Muscle of leg (tissue), 16 donors: ENCODE data around the gene NPAP1. TPM values are rescaled to one million over a fixed set of nuclear protein-coding genes. Genes with fewer than 3 reads are reported as not detected.
"Not testable (repeated sequence)": the region's sequence is repeated elsewhere in the genome, so short reads cannot be mapped to it uniquely, and the experiment has no call there.

Experiments
- DNase-seq: peaks from one replicate; pipeline ENCODE4 v3.0.0; 2013
- H3K27ac ChIP-seq: one replicate; pipeline ENCODE4 v1.5.1; 2013; ENCODE audit warnings: mild to moderate bottlenecking, low read length, control low read depth
- H3K27me3 ChIP-seq: one replicate; pipeline ENCODE4 v1.6.1; 2013; ENCODE audit warnings: low read length; ENCODE audit not compliant: control insufficient read depth, insufficient read depth
- H3K36me3 ChIP-seq: one replicate; pipeline ENCODE4 v1.6.1; 2013; ENCODE audit warnings: low read length; ENCODE audit not compliant: control insufficient read depth, insufficient read depth
- H3K4me1 ChIP-seq: one replicate; pipeline ENCODE4 v1.6.1; 2013; ENCODE audit warnings: low read length; ENCODE audit not compliant: control insufficient read depth, insufficient read depth
- H3K4me3 ChIP-seq: one replicate; pipeline ENCODE4 v1.5.1; 2013; ENCODE audit warnings: low read length, control low read depth
- H3K9me3 ChIP-seq: replicated peaks from 2 replicates; pipeline ENCODE4 v1.6.1; 2013; ENCODE audit warnings: low read depth, low read length; ENCODE audit not compliant: control insufficient read depth
- WGBS: methylation state at CpG from one replicate; pipeline ENCODE4 v1.1.5; 2013; ENCODE audit warnings: missing lambda C conversion rate; ENCODE audit not compliant: insufficient coverage; 5-methylcytosine and 5-hydroxymethylcytosine counted together
- long read RNA-seq, 11 donors: transcript quantifications; one replicate each; lab custom pipeline, GENCODE V29; 2026
- polyA plus RNA-seq, 8 donors: library from polyadenylated mRNA; unstranded; fragments of 120-200 nt; gene quantifications; one replicate each; pipeline versions ENCODE4 v1.2.1 to v1.2.3, GENCODE V29; 2013; ENCODE audit warnings: inconsistent platforms in 1 of 8, low replicate concordance in 1 of 8; ENCODE audit not compliant: insufficient read length in 8 of 8, insufficient read depth in 1 of 8
- total RNA-seq: library from RNA; stranded (reverse); fragments of 120-200 nt; gene quantifications from one replicate; pipeline ENCODE4 v1.2.4, GENCODE V29; 2013

NPAP1 gene
- total RNA-seq = not detected
- polyA plus RNA-seq = under 1 TPM; 0.04 to 0.41 (median 0.09) TPM
- long read RNA-seq, donor 1 = 0 reads
- long read RNA-seq, donor 2 = 0 reads
- long read RNA-seq, donor 3 = 0 reads
- long read RNA-seq, donor 4 = 0 reads
- long read RNA-seq, donor 5 = 0 reads
- long read RNA-seq, donor 6, full-length matches to known transcripts = 1 of 1 reads
- long read RNA-seq, donor 6, partial matches to known transcripts = 0 of 1 reads
- long read RNA-seq, donor 6, other reads (novel, unspliced or antisense) = 0 of 1 reads
- long read RNA-seq, donor 7 = 0 reads
- long read RNA-seq, donor 8 = 0 reads
- long read RNA-seq, donor 9 = 0 reads
- long read RNA-seq, donor 10, full-length matches to known transcripts = 1 of 1 reads
- long read RNA-seq, donor 10, partial matches to known transcripts = 0 of 1 reads
- long read RNA-seq, donor 10, other reads (novel, unspliced or antisense) = 0 of 1 reads
- long read RNA-seq, donor 11 = 0 reads

GRCh38 chr15:24675332-24676144, at the start of gene NPAP1:
Gene NPAP1, plus strand, starts transcription at chr15:24675775. Its CDS starts 93 bp downstream, at chr15:24675868.
- H3K27ac ChIP-seq = no peak within 1 kb of the TSS
- 90% methylated on average over 62 of the region's 62 CpGs for WGBS
- DNase-seq = no peak
- H3K27me3 ChIP-seq = no peaks in the 10 kb centered on the region
- H3K4me1 ChIP-seq = no peaks in the 10 kb centered on the region
- peaks cover 15% of the 10 kb centered on the region for H3K9me3 ChIP-seq
- no peaks in the 10 kb centered on the region for H3K36me3 ChIP-seq
- no peak within 1 kb of the TSS for H3K4me3 ChIP-seq

DNA sequence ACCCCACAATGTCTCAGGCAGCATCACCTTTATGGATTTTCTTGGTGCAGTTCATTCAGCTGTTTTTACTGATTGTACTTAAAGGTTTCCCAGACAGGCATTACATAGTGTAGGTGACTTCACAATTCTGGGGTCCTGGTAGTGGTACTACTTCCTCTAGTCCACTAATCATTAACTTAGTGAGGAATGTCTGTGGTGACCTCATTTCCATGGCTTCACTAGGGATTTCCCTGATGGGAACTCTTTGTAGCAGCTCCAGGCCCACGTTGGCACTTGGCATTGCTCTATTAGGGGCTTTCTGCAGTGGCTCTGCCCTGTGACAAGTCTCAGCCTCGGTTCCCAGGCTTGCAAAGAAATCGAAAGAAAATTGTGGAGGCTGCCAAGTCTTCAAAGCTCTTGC, 48.1 kb upstream of the NPAP1 start:
- Histone ChIP-seq H3K4me3 (no peak overlapping the region), H3K4me1 (no peaks in the 10 kb centered on the region), H3K9me3 (peaks cover 14% of the 10 kb centered on the region), H3K36me3 (no peaks in the 10 kb centered on the region), H3K27me3 (no peaks in the 10 kb centered on the region), H3K27ac (no peak overlapping the region)
- no peak for DNase-seq
- 39% methylated on average over 3 of the region's 3 CpGs for WGBS

DNA sequence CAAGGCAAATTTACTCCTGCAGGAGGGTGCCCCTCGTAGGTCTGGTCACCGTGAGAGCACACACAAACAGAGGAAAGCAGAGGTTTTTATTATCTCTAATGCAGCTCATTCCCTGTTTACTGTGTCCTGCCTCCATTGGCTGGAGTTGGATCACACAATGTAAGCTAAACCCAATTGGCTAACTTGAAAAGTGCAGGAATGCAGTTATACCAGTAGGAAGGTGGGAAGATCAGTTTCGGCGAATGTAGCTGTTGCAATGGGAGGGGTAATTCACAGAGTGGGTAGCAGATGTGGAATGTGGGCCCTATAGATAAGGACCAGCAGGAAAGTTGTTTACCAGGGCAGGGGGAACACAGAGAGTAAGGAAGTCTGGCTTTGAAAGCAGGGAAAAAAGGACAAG, 42.5 kb upstream of the NPAP1 start:
- no peaks in the 10 kb centered on the region for H3K36me3 ChIP-seq
- H3K27me3 ChIP-seq = no peaks in the 10 kb centered on the region
- H3K9me3 ChIP-seq = peaks cover 12% of the 10 kb centered on the region
- DNase-seq = no peak
- H3K4me3 ChIP-seq = no peak overlapping the region
- 59% methylated on average over 4 of the region's 4 CpGs for WGBS
- H3K4me1 ChIP-seq = no peaks in the 10 kb centered on the region
- no peak overlapping the region for H3K27ac ChIP-seq

DNA sequence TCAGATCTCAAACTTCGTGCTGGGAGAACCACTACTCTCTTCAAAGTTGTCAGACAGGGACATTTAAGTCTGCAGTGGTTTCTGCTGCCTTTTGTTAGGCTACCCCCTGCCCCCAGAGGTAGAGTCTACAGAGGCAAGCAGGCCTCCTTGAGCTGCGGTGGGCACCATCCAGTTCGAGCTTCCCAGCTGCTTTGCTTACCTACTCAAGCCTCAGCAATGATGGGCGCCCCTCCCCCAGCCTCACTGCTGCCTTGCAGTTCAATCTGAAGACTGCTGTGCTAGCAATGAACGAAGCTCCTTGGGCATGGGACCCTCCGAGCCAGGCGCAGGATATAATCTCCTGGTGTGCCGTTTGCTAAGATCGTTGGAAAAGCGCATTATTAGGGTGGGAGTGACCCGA, 36.2 kb upstream of the NPAP1 start:
- H3K36me3 ChIP-seq, H3K27ac ChIP-seq, H3K27me3 ChIP-seq, H3K4me1 ChIP-seq, H3K4me3 ChIP-seq, DNase-seq, H3K9me3 ChIP-seq: not testable (repeated sequence)
- 86% methylated on average over 10 of the region's 11 CpGs for WGBS

GRCh38 chr15:24645627-24646026, 29.9 kb upstream of the NPAP1 start:
- no CpG with 5 or more reads among the region's 3 CpGs for WGBS
- no peaks in the 10 kb centered on the region for H3K27me3 ChIP-seq
- no peak overlapping the region for H3K27ac ChIP-seq
- H3K36me3 ChIP-seq = no peaks in the 10 kb centered on the region
- no peaks in the 10 kb centered on the region for H3K4me1 ChIP-seq
- H3K4me3 ChIP-seq = no peak overlapping the region
- DNase-seq = no peak
- H3K9me3 ChIP-seq = peaks cover 3% of the 10 kb centered on the region

- Histone ChIP-seq H3K9me3 (peaks cover 2% of the 10 kb centered on the region), H3K27me3 (no peaks in the 10 kb centered on the region), H3K4me1 (no peaks in the 10 kb centered on the region), H3K4me3 (no peak overlapping the region), H3K36me3 (no peaks in the 10 kb centered on the region), H3K27ac (no peak overlapping the region)
- DNase-seq = no peak
- 60% methylated on average over 2 of the region's 7 CpGs for WGBS
These were observed 16.0 kb upstream of the NPAP1 start for GRCh38 chr15:24659622-24660021.

GRCh38 chr15:24662991-24663390, 12.6 kb upstream of the NPAP1 start:
- Histone ChIP-seq H3K27me3 (no peaks in the 10 kb centered on the region), H3K9me3 (peaks cover 5% of the 10 kb centered on the region), H3K27ac (no peak overlapping the region), H3K36me3 (no peaks in the 10 kb centered on the region), H3K4me3 (no peak overlapping the region), H3K4me1 (no peaks in the 10 kb centered on the region)
- no peak for DNase-seq
- WGBS = no CpG with 5 or more reads among the region's 1 CpG

- 84% methylated on average over 14 of the region's 14 CpGs for WGBS
- Histone ChIP-seq H3K4me1 (no peaks in the 10 kb centered on the region), H3K36me3 (no peaks in the 10 kb centered on the region), H3K27ac (no peak overlapping the region), H3K4me3 (no peak overlapping the region), H3K9me3 (peaks cover 15% of the 10 kb centered on the region), H3K27me3 (no peaks in the 10 kb centered on the region)
- DNase-seq = no peak
These were observed 856 bp downstream of the NPAP1 start for GRCh38 chr15:24676431-24676830.

DNA sequence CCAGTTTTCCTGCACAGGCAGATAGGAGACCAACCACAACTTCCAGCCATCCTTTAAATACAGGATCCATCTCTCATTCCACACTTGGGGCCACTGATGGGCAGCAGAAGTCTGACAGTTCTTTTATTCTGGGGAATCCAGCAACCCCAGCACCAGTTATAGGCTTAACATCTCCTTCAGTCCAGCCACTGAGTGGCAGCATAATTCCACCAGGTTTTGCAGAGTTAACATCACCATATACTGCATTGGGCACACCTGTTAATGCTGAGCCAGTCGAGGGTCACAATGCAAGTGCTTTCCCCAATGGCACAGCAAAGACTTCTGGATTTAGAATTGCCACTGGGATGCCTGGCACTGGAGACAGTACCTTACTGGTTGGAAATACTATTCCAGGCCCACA, 2.9 kb downstream of the NPAP1 start:
- H3K27me3 ChIP-seq = no peaks in the 10 kb centered on the region
- H3K4me3 ChIP-seq = no peak overlapping the region
- peaks cover 16% of the 10 kb centered on the region for H3K9me3 ChIP-seq
- no peaks in the 10 kb centered on the region for H3K4me1 ChIP-seq
- no peak for DNase-seq
- H3K36me3 ChIP-seq = no peaks in the 10 kb centered on the region
- 67% methylated on average over 1 of the region's 1 CpG for WGBS
- no peak overlapping the region for H3K27ac ChIP-seq

- no peaks in the 10 kb centered on the region for H3K4me1 ChIP-seq
- 60% methylated on average over 1 of the region's 3 CpGs for WGBS
- H3K36me3 ChIP-seq = no peaks in the 10 kb centered on the region
- no peak overlapping the region for H3K27ac ChIP-seq
- no peak overlapping the region for H3K4me3 ChIP-seq
- peaks cover 7% of the 10 kb centered on the region for H3K9me3 ChIP-seq
- H3K27me3 ChIP-seq = no peaks in the 10 kb centered on the region
- no peak for DNase-seq
These were observed 6.4 kb downstream of the NPAP1 start for GRCh38 chr15:24682002-24682401.
